EL (cell line): ENCODE data around the gene PDGFC.
"Not testable (repeated sequence)": the region's sequence is repeated elsewhere in the genome, so short reads cannot be mapped to it uniquely, and the experiment has no call there.

Experiments
- DNase-seq: peaks from one replicate; pipeline ENCODE4 v3.0.0-alpha.2; 2016

Gene PDGFC

DNA sequence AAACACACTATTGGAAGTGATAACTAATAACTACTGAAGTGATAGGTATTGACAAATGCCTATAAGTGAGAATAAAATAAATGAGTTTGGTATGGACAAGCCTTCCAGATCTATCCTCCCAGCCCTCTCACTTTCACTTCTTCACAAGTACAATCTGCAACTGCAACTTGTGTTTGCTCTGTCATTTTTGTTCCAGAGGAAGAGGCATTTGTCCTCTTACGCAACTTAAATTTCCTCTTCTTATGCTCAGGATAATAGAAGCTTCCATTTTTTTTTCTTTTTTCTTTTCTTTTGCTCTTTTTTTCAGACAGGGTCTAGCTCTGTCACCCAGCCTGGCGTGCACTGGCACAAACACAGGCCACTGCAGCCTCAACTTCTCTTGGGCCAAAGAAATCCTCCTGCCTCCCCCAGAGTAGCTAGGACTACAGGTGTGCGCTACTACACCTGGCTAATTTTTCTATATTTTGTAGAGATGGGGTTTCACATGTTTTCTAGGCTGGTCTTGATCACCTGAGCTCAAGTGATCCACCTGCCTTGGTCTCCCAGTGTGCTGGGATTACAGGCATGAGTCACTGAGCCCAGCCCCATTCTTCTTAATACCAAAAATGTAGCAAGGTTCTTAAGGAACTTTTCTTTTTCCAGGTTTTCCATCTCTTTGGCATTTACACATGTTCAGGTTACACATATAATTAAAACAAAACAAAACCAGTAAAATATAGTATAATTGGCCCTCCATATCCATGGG lies 73.1 kb downstream of the PDGFC start:
- DNase-seq = peak; percentile 3

DNA sequence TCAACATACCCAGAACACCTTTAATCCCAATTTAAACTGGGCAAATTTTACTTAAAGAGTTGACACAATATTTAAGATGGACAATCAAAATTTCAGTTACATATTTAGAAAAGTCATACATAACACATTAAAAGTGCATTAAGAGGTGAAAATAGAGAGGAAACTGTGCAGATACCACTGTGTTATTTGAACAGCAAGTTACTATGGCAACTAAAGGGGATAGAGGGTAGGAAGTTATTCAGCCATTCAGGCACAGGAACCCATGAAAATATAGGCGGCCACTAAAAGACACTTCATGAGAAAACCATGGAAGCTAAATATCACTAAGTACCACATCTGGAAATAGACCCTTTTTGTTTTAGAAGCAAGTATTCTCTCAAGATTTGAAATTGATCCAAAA lies 75.1 kb downstream of the PDGFC start:
- DNase-seq = no peak

DNA sequence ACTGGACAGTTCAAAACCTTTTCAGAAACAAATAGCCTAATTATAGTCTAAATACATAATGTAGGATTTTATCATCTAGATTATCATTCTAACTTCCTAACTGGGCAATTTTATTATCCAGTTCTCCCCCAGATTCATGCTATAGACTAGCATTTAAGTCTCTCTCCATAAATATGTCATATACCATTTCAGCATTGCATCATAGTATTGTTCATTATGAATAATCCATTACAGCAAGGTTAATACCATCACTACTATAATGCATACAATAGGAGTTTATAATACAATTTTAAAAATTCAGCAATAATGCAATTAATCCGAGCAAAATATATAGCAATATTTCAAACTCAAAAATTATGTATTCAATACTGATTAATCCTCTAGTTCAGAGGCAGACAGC lies 77.4 kb downstream of the PDGFC start:
- no peak for DNase-seq

DNA sequence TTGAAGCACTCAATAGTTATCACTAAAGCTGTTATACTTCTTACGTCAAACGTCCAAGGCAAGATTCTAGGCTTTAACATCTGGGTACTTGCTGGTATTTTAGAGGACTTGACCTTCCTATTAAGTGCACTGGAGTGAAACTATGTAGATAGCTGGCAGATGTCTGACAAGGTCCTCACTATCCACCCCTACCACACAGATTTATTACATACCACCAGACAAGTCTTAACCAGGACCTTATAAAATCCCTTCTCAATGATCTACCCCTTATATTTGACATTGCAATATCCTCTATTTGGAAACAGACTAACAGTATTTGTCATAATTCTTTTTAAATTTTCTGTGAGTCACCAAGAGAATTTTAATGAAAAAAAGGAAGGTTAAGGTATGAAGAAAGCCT lies 78.8 kb downstream of the PDGFC start:
- DNase-seq = peak; percentile 4

DNA sequence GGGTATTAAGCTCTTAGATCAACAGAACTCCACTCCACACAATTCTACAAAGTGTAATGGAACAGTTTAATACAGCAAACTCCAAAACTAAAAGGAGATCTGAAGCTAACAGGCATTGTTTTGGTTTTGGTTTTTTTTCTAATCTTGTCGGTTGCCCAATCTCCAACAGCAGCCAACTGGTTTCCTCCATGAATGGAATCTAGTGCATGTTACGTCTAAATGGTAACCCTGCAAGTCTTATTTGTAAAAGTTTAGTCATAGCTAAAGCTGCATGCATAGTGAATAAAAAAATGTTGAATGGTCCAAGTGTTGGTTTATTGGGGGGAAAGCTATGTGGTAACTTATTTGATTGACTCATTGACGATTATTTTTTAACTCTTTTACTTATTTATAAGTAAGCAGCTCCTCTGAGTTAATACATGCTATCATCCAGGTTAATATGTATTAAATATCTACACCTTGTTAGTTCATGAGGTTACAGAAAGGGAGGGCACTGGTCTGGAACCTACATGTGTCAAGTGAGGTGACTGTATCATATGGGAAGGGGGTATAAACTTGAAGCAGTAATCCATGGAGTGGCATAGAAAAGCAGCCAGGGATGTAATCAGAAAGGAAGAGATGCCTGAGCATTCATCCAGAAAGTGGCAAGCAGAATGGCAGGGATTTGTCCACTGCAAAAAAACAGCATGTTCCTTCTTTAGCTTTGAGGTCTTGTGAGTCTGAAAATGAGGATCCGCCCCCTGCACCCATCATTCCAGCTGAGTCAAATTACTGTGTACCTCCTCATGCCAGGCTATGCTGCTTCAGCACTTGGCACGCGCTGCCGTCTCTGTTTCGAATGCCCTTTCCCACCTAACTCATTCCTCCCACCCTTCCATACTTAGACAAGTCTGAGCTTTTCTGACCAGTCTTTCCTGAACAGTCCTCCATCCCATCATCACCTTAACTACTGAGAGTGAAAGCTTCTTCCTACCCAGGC lies 81.7 kb downstream of the PDGFC start:
- DNase-seq = peak; percentile 21

DNA sequence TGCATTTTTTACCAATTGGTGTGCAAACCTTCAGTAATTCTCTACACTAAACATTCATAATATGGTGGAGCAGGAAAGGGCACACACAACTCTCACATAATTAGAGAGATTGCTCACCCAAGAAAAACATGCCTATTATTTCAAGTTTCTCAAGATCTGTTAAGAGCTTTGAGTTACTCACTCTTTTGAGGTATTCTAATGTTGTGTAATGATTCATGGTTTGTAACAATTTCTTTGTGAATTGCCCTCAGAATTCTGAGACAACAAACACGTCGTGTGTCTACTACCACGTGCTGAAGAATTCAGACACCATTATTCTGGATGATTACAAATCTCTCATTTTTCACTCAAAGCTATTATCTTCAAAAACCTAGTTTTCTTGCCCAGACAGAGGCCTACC lies 82.8 kb downstream of the PDGFC start:
- peak; percentile 67 for DNase-seq

DNA sequence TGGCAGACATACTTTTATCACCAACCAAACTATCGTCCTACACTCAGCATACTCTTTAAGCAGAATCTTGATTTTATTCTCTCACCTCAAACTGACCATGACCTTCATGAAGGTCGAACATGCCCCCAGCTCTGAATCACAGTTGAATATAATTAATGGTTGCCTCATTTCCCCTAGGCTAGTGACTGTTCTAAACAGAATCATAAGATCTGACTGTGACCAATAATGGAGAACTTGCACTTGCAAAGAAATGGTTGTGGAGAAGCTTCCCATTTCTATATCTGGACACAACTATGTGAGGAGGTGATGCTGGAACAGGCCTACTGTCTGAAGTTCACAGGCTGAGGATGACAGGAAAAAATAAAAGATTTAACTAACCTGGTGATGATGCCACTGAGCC lies 85.1 kb downstream of the PDGFC start:
- DNase-seq = no peak

DNA sequence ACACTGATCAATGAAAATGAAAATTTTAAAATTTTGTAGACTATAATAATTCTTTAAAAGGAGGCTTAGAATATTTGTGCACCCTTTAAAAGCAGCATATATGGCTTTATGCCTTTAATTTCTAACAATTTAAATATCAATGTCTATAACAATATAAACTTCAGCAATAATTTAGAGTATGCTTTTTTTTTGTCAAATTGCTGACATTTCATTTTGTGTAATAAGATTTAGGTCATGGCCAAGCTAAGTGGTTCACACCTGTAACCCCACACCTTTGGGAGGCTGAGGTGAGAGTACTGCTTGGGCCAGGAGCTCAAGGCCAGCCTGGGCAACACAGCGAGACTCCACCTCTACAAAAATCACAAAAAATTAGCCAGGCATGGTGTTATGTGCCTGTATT lies 86.2 kb downstream of the PDGFC start:
- no peak for DNase-seq

DNA sequence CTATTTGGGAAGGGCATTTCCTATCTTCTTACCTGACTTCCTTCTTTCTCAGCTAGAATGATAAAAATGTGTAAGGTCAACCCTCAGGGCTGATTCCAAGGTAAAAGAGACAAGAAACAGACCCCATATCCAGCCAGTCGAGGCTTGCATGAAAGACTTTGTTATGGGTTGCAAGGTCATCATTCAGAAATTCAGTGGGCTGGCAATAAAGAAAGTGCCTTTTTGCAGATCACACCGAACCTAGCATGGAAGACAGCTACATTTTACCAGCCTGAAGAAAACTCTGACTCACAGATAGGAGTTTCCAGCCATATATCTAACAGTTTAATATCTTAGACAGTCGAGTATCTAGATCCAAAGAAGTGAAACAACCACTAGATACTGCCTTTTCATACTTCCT lies 87.4 kb downstream of the PDGFC start:
- no peak for DNase-seq

DNA sequence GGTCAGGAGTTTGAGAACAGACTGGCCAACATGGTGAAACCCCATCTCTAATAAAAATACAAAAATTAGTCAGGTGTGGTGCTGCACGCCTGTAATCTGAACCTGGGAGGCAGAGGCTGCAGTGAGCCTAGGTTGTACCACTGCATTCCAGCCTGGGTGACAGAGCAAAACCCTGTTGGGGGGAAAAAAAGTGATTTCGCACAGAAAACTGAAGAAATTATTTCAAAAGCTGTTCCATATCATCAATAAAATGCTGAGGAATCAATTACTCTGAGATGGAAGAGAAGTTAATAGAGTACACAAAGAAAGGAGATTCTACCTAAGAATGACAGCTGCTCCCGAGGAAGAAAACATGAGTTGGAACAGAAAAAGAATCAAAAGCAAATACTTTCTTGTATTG lies 95.9 kb downstream of the PDGFC start:
- DNase-seq = no peak

DNA sequence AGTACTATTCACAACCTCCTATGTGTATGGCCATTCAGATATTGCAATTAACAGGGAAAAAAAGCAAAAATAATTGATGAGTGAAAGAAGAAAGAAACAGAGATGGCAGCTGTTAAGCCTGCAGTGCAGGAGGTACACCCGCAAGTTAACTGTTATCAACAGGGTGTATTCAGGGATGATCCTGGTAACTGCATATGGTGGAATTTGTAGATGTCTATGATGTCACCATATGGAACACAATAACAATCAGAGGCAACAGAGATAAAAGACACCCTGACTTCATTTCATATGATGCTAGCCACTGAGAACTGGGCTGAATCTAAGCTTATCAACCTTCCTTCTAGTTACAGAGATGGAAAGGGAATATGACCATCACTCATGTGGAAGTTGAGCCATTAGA lies 96.5 kb downstream of the PDGFC start:
- no peak for DNase-seq

DNA sequence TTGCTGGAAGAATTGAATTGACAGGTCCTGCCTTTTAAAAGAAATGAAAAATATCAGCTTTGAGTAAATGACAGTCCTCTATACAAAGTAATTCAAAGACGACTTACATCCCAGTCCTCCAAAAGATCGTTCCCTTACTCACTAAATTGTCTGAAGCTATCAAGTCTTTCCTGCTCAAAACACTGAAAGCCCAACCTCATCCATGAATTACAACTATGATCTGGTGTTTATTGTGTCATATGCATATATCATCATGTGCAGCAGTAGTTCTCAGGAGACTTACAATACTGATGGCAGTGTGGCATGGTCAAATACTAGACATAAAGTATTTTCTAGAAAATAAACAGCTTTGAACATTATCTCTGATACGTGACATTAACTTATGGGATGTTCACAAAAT lies 97.8 kb downstream of the PDGFC start:
- DNase-seq = no peak

DNA sequence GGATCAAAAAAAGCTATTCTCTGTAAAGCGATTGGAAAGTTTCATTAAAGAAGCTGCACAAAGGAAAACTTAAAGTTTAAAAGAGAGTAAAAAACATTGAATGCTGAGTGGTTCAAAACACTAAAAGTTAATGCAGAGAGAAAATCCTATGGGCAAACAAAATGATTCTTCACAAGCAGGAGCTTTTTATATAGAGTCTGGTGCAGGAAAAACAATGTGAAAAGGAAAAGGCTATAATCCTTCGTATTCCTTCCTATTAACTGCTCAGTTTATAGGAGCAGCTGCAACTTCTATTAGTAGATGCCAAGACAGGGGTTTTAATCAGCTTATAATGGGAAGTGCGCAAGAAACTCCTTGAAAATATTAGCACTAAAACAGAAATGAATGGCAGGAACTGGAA lies 100.7 kb downstream of the PDGFC start:
- no peak for DNase-seq

DNA sequence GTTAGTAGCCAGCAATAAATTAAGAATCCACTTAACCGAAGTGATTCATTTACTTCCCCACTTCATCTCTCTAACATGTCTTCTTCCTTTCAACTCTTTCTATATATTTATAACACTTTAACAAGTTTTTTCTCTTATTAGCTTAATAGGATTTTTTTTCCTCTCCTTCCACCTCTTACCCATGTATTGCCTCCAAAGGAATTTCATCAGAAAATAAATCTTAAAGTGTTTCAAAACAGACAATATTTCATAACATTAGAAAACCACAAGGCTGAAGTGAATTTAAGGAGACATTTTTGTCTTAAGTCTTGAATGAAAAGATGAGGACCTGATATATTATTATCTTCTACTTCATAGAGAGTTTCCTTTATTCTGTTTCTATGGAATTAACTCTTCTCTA lies 101.5 kb downstream of the PDGFC start:
- DNase-seq = no peak

DNA sequence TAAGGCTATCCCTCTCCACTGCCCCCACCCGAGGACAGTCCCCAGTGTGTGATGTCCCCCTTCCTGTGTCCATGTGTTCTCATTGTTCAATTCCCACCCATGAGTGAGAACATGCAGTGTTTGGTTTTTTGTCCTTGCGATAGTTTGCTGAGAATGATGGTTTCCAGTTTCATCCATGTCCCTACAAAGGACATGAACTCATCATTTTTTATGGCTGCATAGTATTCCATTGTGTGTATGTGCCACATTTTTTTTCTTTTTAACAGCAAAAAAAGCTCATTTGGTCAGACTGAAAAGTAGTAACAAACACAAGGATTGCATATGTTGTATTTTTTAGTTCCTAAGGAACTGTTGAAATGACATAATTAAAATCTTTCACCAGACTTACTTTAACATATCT lies 105.5 kb downstream of the PDGFC start:
- DNase-seq = not testable (repeated sequence)

DNA sequence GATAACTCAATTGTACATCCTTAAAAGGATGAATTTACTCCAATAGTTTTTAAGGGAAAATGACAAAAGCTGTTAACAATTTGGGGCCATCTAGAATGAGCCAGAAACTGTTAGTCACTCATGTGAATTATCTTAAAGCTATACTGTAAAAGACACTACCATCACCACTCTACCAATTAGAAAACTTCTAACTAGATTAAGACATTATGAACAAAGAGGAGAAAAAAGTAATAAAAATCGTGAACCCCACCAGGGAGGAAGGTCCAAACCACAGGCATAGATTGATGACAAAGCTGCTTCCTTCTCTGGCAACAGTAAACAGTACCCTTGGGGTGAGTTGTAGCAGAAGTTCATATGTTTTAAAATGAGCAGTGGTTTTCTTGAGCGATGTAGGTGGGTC lies 106.1 kb downstream of the PDGFC start:
- DNase-seq = peak; percentile 9

DNA sequence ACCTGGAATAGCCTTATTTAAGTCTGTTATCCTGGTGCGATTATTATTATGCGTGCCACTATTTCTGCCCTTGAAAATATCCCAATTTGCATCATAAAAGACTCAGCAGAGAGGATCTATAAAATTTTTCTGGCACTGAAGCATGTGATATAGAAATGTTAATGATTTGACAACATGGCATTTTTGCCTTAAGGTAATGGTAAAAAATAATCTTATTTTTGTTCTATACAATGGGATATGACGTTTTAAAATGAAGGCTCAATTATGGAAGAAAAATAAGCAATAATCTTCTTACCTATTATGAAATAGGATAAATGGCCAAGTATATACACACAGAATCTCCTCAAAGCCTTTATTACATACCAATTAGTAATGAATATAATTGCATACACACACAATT lies 113.5 kb downstream of the PDGFC start:
- DNase-seq = no peak

DNA sequence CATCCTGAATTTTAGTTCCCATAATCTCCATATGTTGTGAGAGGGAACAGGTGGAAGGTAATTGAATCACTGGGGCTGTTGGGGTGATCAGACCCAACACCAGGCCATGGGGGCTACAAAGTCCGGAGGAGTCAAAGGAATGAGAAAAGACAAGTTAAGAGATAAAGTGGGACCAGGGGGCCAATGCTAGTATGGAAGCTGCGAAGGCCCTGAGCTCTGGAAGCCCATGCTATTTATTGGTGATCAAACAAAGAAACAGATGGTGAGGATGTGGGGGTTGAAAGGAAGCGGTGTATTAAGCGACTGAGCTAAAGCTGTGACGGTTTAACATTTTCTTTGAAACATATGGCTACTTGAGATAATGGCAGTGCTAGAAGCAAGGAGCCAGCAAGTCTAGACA lies 132.8 kb downstream of the PDGFC start:
- no peak for DNase-seq

DNA sequence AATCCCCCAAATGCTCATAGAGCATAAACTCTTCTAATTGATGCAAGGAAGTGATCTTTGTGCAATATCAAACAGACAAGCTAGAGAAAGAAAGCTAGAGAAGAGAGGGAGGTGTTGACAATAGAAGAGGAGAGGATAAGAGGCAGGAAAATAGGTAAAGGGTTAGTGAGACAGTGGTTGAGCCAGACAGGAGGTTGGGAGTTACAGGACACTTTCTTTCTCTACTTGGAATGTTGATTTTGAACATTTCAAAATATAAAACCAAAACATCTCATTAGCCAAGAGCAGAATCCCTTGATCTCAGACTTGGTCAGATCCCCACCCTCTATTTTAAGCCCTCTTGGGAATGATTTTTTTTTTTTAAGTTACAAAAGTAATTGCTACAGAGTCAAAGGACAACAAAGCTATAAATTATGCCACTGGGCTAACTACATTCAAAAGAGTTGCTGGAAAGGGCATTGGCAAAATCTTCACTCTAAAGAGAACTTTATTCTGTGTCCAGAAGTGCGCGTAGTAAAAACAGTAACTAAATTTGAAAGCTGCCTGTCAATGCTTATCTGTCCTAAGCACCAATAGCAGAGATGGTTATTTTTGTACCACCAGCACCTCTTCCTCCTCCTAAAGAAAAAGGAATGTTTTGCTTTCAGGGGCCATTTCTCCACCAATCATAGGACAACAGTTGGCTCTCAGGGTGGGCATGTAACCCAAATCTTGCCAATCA lies 133.8 kb downstream of the PDGFC start:
- DNase-seq = no peak

DNA sequence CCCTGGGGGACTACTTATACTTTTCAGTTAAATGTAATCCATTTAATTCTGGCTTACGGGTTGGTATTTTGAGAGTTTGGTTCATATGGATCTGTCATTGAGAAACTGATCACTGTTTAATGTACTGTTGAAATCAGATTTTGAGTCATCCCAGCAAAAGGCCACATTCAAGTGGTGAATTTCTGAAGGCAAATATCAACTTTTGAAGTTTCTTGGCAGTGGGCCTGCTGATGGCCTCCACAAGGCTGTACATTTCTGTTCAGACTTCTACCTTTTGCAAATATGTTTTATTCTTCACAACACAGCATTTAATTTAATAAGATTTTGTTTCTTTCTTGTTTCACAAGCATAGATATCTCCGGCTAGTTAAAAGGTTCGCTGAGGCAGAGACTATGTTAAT lies 138.7 kb downstream of the PDGFC start:
- no peak for DNase-seq

DNA sequence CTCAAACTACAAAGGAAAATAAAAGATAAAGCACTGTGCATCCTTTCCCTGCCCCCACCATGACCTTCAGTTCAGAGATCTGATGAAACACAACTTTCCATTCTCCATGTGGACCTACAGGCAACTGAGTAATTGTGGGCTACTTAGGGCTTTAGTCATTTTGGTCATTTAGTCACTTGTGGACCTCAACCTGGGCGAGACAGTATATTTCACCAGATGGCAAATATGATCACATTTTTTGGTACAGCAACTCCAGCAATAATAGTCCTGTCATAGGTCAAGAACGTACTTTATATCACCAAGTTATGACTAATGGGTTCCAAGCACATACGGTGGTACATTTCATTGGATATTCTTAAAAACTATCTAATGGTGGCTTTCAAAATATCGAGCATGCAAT lies 141.2 kb downstream of the PDGFC start:
- peak; percentile 93 for DNase-seq

DNA sequence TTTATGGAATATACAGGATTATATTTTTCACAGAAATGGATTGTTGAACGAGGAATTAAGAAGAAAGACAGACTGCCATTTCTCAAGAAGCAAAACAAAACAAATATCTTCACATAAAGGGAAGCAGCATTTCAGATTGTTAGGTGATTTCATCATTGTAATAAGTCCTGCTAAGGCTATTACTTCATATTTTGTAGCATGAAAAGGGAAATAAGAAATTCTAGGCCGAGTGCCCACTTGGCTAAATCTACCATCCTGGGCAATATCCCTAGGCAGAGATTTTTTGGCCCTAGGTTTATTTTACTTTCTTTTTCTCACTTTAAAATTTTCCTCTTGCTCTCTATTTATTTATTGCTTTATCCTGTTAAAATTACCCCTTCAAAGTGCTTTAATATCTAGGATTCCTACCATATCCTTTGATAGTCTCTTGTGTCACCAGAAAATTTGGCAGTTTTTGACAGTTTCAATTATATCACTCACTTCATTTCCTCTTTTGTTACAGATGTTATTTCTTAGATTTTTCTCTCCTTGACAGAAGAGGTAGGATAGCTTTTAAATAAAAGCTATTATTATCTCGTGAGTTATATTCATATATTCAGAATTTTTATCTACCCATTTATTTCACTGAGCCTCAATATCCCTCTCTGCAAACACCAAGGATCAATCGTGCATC lies 142.3 kb downstream of the PDGFC start:
- peak; percentile 58 for DNase-seq

DNA sequence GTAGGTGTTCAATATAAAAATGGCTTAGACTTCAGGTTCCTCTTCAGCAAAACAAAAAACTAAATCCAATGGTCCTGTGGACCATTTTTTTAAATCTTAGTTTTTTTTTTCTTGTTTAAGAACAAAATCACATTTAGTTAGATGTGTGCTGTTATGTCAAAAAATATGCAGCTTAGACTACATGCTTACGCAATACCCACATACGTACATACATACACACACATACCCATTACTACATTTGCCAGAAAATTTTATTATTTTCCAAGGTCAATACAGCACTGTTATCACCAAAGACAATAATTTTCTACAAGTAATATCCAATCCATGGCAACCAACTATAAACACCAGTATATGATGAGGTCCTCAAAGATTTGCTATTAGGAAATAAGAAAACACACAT lies 144.1 kb downstream of the PDGFC start:
- no peak for DNase-seq
